ENCODE results near the gene NMRK1.

DNA sequence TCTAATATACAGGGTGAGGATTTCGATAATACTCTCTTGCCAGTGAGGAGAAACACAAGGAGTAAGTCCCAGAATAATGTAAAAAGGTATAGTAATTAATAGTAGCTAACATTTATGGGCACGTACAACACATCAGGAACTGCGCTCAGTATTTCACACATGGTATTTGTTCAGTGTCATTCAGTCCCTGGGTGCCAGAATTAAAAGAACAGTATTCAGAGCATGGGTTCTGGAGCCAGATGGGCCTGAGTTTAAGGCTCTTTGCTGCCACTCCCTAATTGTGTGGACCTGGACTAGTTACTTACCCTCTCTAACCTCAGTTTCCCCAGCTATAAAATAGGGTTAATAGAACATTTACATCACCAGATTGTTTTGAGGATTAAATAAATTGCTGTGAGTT lies 16.7 kb upstream of the NMRK1 start:
- TF ChIP-seq FOS (IDR thresholded peaks at IDR 0.05; ENCODE audit: borderline replicate concordance, insufficient read depth, low read length) (no peak), MYC (IDR thresholded peaks at IDR 0.05; ENCODE audit: low read depth, low read length) (no peak), POLR2AphosphoS5 (IDR thresholded peaks at IDR 0.05; ENCODE audit: insufficient read depth, low read depth, low read length) (no peak), GATA2 (IDR thresholded peaks at IDR 0.05; ENCODE audit: insufficient read depth, insufficient read length, low read depth, low read length) (no peak), POLR2A (IDR thresholded peaks at IDR 0.05; ENCODE audit: low read depth, low read length) (no peak)
- TF ChIP-seq, protein P1, sequence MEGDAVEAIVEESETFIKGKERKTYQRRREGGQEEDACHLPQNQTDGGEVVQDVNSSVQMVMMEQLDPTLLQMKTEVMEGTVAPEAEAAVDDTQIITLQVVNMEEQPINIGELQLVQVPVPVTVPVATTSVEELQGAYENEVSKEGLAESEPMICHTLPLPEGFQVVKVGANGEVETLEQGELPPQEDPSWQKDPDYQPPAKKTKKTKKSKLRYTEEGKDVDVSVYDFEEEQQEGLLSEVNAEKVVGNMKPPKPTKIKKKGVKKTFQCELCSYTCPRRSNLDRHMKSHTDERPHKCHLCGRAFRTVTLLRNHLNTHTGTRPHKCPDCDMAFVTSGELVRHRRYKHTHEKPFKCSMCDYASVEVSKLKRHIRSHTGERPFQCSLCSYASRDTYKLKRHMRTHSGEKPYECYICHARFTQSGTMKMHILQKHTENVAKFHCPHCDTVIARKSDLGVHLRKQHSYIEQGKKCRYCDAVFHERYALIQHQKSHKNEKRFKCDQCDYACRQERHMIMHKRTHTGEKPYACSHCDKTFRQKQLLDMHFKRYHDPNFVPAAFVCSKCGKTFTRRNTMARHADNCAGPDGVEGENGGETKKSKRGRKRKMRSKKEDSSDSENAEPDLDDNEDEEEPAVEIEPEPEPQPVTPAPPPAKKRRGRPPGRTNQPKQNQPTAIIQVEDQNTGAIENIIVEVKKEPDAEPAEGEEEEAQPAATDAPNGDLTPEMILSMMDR (IDR thresholded peaks at IDR 0.05; ENCODE audit: extremely low read depth in 1 of 2, insufficient read depth in 1 of 2, low read depth in 1 of 2, low read length in 2 of 2): no peak

Measured in endothelial cell of umbilical vein (primary cell).